Measurements from ENCODE around the gene FNDC11. TPM values are rescaled to one million over a fixed set of nuclear protein-coding genes. Genes with fewer than 3 reads are reported as not detected.
A peak's percentile ranks its signal among the peaks of the same experiment; 100 is the strongest.
"Not testable (repeated sequence)": the region's sequence is repeated elsewhere in the genome, so short reads cannot be mapped to it uniquely, and the experiment has no call there.

FNDC11 gene
- total RNA-seq, 2 experiments from 2014 or later, result 0.23 to 0.27 TPM

- ATAC-seq (no peak), DNase-seq (no peak)
- peaks cover 3% of the 10 kb centered on the region for H3K36me3 Mint-ChIP-seq (ENCODE audit: low read depth)
- no peaks in the 10 kb centered on the region for H3K9me3 Mint-ChIP-seq
- TF ChIP-seq, protein P1, sequence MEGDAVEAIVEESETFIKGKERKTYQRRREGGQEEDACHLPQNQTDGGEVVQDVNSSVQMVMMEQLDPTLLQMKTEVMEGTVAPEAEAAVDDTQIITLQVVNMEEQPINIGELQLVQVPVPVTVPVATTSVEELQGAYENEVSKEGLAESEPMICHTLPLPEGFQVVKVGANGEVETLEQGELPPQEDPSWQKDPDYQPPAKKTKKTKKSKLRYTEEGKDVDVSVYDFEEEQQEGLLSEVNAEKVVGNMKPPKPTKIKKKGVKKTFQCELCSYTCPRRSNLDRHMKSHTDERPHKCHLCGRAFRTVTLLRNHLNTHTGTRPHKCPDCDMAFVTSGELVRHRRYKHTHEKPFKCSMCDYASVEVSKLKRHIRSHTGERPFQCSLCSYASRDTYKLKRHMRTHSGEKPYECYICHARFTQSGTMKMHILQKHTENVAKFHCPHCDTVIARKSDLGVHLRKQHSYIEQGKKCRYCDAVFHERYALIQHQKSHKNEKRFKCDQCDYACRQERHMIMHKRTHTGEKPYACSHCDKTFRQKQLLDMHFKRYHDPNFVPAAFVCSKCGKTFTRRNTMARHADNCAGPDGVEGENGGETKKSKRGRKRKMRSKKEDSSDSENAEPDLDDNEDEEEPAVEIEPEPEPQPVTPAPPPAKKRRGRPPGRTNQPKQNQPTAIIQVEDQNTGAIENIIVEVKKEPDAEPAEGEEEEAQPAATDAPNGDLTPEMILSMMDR (IDR thresholded peaks at IDR 0.05), result no peak
- CTCF ChIA-PET, result interaction anchor here (0.9 to 1.8 kb wide), 3 partner anchors 12 to 218 kb away, joined by 3 to 6 read pairs (median 6); partner anchors contain the start of gene PTK6
- peaks cover 10% of the 10 kb centered on the region for H3K4me1 Mint-ChIP-seq (ENCODE audit: low read depth)
- H3K4me3 Mint-ChIP-seq, result no peak overlapping the region
- H3K27ac Mint-ChIP-seq, result no peak overlapping the region
- POLR2A ChIA-PET, result interaction anchor here (0.7 to 0.9 kb wide), 2 partner anchors 10 to 80 kb away, joined by 3 to 4 read pairs; no protein-coding TSS in a partner anchor
- intact Hi-C loops (cut with micrococcal nuclease), result no loop called here
- no peaks in the 10 kb centered on the region for H3K27me3 Mint-ChIP-seq
These were observed 3.0 kb downstream of the FNDC11 start for GRCh38 chr20:63556873-63557478.

GRCh38 chr20:63557481-63557891, 3.5 kb downstream of the FNDC11 start:
- POLR2A ChIA-PET, result interaction anchor here (0.9 to 1.5 kb wide), 2 partner anchors 10 to 16 kb away, joined by 3 to 4 read pairs; partner anchors contain the start of gene HELZ2
- DNase-seq (no peak), ATAC-seq (no peak)
- Mint-ChIP-seq H3K36me3 (ENCODE audit: low read depth) (peaks cover 3% of the 10 kb centered on the region), H3K4me1 (ENCODE audit: low read depth) (peaks cover 8% of the 10 kb centered on the region), H3K9me3 (no peaks in the 10 kb centered on the region), H3K27ac (no peak overlapping the region), H3K27me3 (no peaks in the 10 kb centered on the region), H3K4me3 (no peak overlapping the region)
- CTCF ChIA-PET, result interaction anchor here (0.9 to 1.8 kb wide), 3 partner anchors 11 to 218 kb away, joined by 3 to 6 read pairs (median 6); partner anchors contain the start of gene PTK6
- TF ChIP-seq, protein P1 (IDR thresholded peaks at IDR 0.05), result no peak
- intact Hi-C loops (cut with micrococcal nuclease), result no loop called here

- intact Hi-C loops (cut with micrococcal nuclease), result no loop called here
- ChIA-PET POLR2A (interaction anchor here (0.8 to 1.5 kb wide), 2 partner anchors 15 to 21 kb away, joined by 3 read pairs; partner anchors contain the start of gene HELZ2), CTCF (no interaction called here)
- Mint-ChIP-seq H3K4me3 (no peak overlapping the region), H3K36me3 (ENCODE audit: low read depth) (peaks cover 3% of the 10 kb centered on the region), H3K27ac (no peak overlapping the region), H3K9me3 (no peaks in the 10 kb centered on the region), H3K27me3 (no peaks in the 10 kb centered on the region), H3K4me1 (ENCODE audit: low read depth) (peaks cover 1% of the 10 kb centered on the region)
- no peak for DNase-seq
- ATAC-seq, result no peak
- TF ChIP-seq, protein P1 (IDR thresholded peaks at IDR 0.05), result no peak
These were observed 5.0 kb downstream of the FNDC11 start for GRCh38 chr20:63558804-63559484.

DNA sequence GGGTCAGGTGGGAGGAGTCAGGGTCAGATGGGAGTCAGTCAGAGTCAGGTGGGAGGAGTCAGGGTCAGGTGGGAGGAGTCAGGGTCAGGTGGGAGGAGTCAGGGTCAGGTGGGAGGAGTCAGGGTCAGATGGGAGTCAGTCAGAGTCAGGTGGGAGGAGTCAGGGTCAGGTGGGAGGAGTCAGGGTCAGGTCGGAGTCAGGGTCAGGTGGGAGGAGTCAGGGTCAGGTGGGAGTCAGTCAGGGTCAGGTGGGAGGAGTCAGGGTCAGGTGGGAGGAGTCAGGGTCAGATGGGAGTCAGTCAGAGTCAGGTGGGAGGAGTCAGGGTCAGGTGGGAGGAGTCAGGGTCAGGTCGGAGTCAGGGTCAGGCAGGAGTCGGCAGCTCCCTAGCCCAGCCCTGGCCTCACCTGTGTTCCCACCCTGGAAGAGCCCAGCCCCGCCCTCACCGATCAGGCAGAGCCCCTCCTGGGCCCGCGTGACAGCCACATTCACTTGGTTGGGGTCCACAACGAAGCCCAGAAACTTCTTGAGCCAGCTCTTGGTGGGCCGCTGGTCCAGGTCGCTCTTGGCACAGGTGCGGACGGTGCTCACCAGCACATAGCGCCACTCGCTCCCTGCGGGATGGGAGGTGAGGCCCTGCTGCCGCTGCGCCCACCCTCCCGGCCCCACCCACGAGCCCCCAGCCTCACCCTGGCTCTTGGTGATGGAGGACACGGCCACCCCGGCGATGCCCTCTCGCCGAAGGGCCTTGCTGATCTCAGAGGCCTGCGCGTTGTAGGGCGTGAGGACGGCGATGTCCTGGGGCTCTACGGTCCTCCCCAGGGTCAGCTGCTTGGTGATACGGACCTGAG, 5.8 kb downstream of the FNDC11 start:
- H3K9me3 Mint-ChIP-seq; H3K27ac Mint-ChIP-seq; H3K4me1 Mint-ChIP-seq (ENCODE audit: low read depth); H3K36me3 Mint-ChIP-seq (ENCODE audit: low read depth); intact Hi-C loops (cut with micrococcal nuclease); ATAC-seq; H3K27me3 Mint-ChIP-seq; H3K4me3 Mint-ChIP-seq: not testable (repeated sequence)
- ChIA-PET POLR2A (interaction anchor here (0.8 kb wide), 1 partner anchor 22 kb away, joined by 3 read pairs; no protein-coding TSS in a partner anchor), CTCF (interaction anchor here (2.2 kb wide), 1 partner anchor 22 kb away, joined by 8 read pairs; the partner anchor contains the start of gene PTK6)
- peak; percentile 38 for DNase-seq

DNA sequence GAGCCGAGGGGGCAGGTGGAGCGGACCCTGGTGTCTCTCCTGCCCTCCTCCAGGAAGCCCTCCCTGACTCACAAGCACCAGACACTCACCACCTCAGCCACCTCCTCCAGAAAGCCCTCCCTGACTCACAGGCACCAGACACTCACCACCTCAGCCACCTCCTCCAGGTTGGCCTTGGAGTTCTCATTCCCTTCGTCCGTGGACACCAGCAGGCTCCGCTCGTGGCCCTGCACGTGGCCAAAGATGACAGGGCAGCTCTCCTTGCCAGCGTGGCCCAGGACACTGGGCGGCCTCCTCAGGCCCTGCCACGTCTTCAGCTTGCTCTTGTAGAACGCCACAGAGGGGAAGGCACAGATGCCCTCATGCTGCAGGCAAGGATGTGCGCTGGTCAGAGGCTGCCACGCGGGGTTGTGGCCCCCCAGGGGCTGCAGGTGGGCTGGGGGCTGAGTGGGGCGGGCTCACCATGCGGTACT, 6.4 kb downstream of the FNDC11 start:
- H3K27me3 Mint-ChIP-seq, result no peaks in the 10 kb centered on the region
- peaks cover 3% of the 10 kb centered on the region for H3K36me3 Mint-ChIP-seq (ENCODE audit: low read depth)
- POLR2A ChIA-PET, result no interaction called here
- H3K4me3 Mint-ChIP-seq, result no peak overlapping the region
- H3K9me3 Mint-ChIP-seq, result no peaks in the 10 kb centered on the region
- intact Hi-C loops (cut with micrococcal nuclease), result no loop called here
- no peak overlapping the region for H3K27ac Mint-ChIP-seq
- CTCF ChIA-PET, result interaction anchor here (2.2 kb wide), 1 partner anchor 23 kb away, joined by 8 read pairs; the partner anchor contains the start of gene PTK6
- TF ChIP-seq, protein P1 (IDR thresholded peaks at IDR 0.05), result no peak
- DNase-seq, result no peak
- peak; percentile 40 for ATAC-seq
- H3K4me1 Mint-ChIP-seq (ENCODE audit: low read depth), result peaks cover 1% of the 10 kb centered on the region
